ENCODE results near the gene HTR6. TPM values are rescaled to one million over a fixed set of nuclear protein-coding genes. Genes with fewer than 3 reads are reported as not detected.

Gene HTR6
- total RNA-seq, 1 experiment from 2014 or later = 0.57 TPM

DNA sequence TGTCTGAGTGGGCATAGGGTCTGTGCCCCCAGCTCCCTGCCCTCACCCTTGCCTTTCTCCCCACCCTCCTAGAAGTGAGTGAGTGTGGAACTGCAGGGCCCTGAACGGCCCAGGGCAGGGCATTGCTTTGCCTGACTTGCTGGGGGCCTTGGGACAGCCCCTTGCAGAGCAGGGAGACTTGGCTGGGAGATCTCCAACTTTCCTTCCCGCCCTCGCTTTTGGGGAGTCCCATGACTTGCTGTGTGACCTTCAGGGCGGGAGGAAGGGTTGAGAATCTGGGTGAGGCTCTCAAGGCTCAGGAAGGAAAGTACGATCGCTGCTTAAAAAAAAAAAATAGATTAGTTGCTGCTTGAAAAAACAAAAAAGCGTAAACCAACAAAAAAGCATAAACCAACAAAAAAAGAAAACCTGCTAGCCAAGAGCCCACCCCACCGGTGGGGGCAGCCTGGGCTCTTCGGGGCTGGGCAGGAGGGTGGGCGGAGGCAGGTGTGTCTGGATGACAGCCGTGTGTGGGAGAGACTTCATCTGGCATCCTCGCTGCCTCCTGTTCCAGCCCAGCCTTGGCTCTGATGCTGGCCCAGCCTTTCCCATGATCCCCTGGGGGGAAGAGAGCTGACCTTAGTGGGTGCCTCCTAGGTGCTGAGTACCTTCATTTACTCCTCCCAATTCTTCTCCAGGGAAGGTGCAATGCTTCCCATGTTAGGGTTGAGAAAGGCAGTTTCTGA is 14.1 kb upstream of the HTR6 start (continued):
- TF ChIP-seq ZBTB33 (IDR thresholded peaks at IDR 0.05; ENCODE audit: extremely low read depth, insufficient replicate concordance, low read length) = no peak

DNA sequence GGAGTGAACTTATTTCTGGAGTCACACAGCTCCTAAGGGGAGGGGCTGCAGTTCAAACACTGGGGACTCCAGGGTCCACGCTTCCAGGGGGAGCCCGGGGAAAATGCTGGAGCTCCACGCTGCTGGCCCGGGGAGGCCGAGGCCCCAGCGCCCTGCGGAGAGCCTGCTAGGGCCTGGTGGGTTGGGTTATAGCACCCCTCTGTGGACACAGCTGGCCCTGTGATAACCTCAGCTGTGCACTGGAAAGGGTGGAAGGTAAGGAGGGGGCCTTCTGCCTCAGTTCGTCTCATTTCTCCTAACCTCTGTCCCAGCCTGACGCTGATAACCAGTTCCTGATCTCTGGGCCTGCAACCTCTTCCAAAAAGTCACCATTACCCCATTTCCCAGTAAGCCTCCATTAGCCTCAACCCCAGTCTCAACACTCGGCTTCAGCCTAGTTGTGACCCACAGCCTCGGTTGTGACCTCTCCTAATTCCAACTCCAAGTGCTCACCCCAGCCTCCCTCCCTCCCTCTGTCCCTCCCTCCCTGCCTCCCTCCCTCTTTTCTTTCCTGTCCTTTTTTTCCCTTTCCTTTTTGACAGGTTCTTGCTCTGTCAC is 13.4 kb upstream of the HTR6 start:
- Histone ChIP-seq H4K20me1 (ENCODE audit: insufficient read depth) (no peaks in the 10 kb centered on the region), H3K4me1 (ENCODE audit: control insufficient read depth in 1 of 2, insufficient read depth in 2 of 2, low read length in 2 of 2) (peaks cover 17 to 42% of the 10 kb centered on the region in 2 experiments), H3K27ac (ENCODE audit: low read depth, low read length) (no peak overlapping the region), H3K4me2 (ENCODE audit: low read length) (no peak overlapping the region), H3K9ac (ENCODE audit: low read length) (no peak overlapping the region), H3K27me3 (ENCODE audit: insufficient read depth, low read length) (no peaks in the 10 kb centered on the region), H3K79me2 (ENCODE audit: insufficient read depth, low read length) (peaks cover 65% of the 10 kb centered on the region), H3K4me3 (replicated peaks in 1 of 2; ENCODE audit: low read depth in 1 of 2, low read length in 2 of 2) (no peak overlapping the region), H3K9me2 (ENCODE audit: insufficient read depth) (no peaks in the 10 kb centered on the region), H3K9me3 (ENCODE audit: control insufficient read depth in 1 of 2, insufficient read depth in 1 of 2, low read depth in 1 of 2, low read length in 2 of 2) (no peaks in the 10 kb centered on the region), H3K36me3 (ENCODE audit: control insufficient read depth in 1 of 2, insufficient read depth in 2 of 2, low read length in 2 of 2) (no peaks in the 10 kb centered on the region), H2AFZ (ENCODE audit: low read depth, low read length, poor library complexity, severe bottlenecking) (no peak overlapping the region)
- ATAC-seq (peak; percentile 53), DNase-seq (ENCODE audit: low read depth, low spot score) (no peak)
- POLR2A ChIA-PET = interaction anchor here (0.7 kb wide), 1 partner anchor 148 kb away, joined by 7 read pairs; no protein-coding TSS in a partner anchor
- RAD21 ChIA-PET (ENCODE audit: low non-redundant PET in 1 of 2, low total read pairs in 2 of 2, uncharacterized antibody in 2 of 2, unreplicated experiment in 2 of 2) = no interaction called here
- peak; percentile 82 for TF ChIP-seq RAD21 (IDR thresholded peaks at IDR 0.05; ENCODE audit: low read depth)
- TF ChIP-seq, protein P1, sequence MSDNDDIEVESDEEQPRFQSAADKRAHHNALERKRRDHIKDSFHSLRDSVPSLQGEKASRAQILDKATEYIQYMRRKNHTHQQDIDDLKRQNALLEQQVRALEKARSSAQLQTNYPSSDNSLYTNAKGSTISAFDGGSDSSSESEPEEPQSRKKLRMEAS (IDR thresholded peaks at IDR 0.05) = no peak
- TF ChIP-seq, protein P2, sequence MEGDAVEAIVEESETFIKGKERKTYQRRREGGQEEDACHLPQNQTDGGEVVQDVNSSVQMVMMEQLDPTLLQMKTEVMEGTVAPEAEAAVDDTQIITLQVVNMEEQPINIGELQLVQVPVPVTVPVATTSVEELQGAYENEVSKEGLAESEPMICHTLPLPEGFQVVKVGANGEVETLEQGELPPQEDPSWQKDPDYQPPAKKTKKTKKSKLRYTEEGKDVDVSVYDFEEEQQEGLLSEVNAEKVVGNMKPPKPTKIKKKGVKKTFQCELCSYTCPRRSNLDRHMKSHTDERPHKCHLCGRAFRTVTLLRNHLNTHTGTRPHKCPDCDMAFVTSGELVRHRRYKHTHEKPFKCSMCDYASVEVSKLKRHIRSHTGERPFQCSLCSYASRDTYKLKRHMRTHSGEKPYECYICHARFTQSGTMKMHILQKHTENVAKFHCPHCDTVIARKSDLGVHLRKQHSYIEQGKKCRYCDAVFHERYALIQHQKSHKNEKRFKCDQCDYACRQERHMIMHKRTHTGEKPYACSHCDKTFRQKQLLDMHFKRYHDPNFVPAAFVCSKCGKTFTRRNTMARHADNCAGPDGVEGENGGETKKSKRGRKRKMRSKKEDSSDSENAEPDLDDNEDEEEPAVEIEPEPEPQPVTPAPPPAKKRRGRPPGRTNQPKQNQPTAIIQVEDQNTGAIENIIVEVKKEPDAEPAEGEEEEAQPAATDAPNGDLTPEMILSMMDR (IDR thresholded peaks at IDR 0.05 in 2 of 3, conservative IDR thresholded peaks at IDR 0.05 in 1 of 3; ENCODE audit: borderline replicate concordance in 1 of 3, insufficient read depth in 1 of 3, low read depth in 2 of 3, low read length in 2 of 3) = peak; percentile 49 to 66 (median 55); a peak in 5 of 6 replicates
- TF ChIP-seq CBX3 (IDR thresholded peaks at IDR 0.05; ENCODE audit: low read depth) = no peak
- TF ChIP-seq SP1 (IDR thresholded peaks at IDR 0.05; ENCODE audit: low read depth) = no peak
- TF ChIP-seq POLR2A (IDR thresholded peaks at IDR 0.05; ENCODE audit: borderline replicate concordance, extremely low read depth, insufficient read depth, insufficient read length) = no peak
- TF ChIP-seq CEBPB (IDR thresholded peaks at IDR 0.05; ENCODE audit: low read depth) = no peak
- no peak for TF ChIP-seq TCF7L2 (IDR thresholded peaks at IDR 0.05; ENCODE audit: borderline replicate concordance, extremely low read depth, insufficient read depth, insufficient read length)
- TF ChIP-seq, protein P3, sequence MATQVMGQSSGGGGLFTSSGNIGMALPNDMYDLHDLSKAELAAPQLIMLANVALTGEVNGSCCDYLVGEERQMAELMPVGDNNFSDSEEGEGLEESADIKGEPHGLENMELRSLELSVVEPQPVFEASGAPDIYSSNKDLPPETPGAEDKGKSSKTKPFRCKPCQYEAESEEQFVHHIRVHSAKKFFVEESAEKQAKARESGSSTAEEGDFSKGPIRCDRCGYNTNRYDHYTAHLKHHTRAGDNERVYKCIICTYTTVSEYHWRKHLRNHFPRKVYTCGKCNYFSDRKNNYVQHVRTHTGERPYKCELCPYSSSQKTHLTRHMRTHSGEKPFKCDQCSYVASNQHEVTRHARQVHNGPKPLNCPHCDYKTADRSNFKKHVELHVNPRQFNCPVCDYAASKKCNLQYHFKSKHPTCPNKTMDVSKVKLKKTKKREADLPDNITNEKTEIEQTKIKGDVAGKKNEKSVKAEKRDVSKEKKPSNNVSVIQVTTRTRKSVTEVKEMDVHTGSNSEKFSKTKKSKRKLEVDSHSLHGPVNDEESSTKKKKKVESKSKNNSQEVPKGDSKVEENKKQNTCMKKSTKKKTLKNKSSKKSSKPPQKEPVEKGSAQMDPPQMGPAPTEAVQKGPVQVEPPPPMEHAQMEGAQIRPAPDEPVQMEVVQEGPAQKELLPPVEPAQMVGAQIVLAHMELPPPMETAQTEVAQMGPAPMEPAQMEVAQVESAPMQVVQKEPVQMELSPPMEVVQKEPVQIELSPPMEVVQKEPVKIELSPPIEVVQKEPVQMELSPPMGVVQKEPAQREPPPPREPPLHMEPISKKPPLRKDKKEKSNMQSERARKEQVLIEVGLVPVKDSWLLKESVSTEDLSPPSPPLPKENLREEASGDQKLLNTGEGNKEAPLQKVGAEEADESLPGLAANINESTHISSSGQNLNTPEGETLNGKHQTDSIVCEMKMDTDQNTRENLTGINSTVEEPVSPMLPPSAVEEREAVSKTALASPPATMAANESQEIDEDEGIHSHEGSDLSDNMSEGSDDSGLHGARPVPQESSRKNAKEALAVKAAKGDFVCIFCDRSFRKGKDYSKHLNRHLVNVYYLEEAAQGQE (IDR thresholded peaks at IDR 0.05; ENCODE audit: low read depth) = no peak
- CTCF ChIA-PET = interaction anchor here (0.7 to 1.4 kb wide), 12 partner anchors 9 to 1054 kb away, joined by 3 to 7 read pairs (median 3); no protein-coding TSS in a partner anchor
- intact Hi-C loops (cut with micrococcal nuclease) = loop anchor here (5.0 to 10.0 kb wide), 2 partner anchors 214 to 746 kb away; partner anchors contain the start of gene ALDH4A1
- BruUV-seq (replicated peaks) = no TSS peak
